NCI-H2107 treated with DMSO at 0.1 percent for 48 hours (cell line): ENCODE data around the gene DVL1.
A peak's percentile ranks its signal among the peaks of the same experiment; 100 is the strongest.

Experiments
- DNase-seq: peaks from one replicate; lab custom pipeline; 2025; ENCODE audit not compliant: unreplicated experiment; lab: John Stamatoyannopoulos, UW

The DVL1 gene

DNA sequence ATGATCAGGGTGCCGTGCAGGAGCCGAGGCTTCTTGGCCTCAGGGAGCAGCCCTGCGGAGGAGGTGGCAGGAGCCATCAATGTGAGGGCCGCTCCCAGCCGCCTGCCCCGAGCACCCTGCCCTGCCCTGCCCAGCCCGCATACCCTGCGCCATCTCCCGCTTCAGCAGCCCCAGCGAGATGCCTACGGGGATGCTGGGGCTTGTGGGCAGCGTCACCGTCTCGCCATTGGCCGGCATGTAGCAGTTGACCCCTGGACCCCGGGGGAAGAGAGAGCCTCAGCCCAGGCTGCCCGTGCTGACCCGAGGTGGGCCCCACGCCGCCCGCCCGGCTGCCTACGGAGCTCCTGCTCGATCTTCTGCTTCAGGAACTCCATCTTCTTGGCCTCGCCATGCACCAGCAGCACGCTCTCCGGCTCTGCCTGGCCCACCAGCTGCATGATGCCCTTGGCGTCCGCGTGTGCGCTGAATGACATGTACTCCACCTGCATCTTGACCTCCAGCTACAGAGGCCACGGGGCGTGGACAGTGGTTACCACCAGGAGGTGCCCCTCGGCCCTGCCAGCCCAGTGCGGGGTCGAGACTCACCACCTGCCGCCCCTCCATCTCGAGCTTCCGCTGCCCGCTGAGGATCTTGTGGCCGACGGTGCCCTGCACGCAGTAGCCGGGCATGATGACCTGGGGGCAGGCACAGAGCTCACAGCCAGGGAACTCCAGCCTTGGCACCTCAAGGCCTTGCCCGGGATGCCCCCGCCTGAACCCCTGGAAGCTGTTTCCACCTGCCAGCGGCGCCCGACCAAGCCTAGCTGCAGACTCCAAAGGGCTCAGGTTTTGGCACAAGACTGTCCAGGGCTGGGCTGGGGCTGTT lies 36.5 kb downstream of the DVL1 start:
- DNase-seq: no peak

DNA sequence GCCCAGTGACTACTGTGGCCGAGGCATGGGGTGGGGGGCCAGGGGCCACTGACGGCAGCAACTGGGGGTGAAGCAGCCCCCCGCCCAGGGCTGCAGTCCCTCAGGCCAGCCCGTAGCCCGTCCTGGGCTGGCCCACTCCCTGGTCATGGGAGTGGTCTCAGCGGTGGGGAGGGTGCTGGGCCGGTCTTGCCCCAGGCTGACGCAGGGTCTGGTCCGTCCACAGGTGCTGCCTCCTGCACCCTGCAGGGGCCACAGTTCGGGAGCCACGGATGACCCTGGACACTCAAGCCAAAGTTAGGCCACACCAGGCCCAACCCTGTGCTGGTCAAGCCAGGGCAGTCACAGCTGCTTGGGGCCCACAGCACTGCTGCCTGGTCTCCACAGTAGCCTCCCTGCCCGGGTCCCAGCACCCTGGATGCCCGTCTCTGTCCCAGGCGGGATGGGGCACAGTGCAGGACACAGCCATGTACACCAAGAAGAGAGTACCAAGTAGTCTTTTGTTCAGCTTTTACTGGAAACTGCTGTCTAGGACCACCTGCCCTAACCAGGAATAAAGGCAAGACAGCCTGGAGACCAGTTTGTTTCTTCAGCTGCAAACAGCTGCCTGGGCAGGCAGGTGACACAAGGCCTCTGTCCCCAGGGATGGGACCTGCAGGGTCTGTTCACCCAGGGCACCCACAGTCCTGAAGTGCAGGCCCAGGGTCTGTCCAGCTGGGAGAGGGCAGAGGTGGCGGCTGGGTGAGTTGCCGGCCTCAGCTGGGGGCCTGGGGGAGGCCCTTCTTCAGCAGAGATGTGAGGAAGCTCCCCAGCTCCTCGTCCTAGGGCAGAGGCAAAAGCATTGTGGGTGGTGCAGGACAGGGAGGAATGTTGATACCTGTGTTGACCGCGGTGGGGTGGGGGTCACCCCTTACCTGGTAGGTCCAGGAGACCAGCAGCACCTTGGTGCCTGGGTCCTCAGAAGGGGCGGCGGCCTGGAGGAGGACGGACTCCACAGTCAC lies 37.8 kb downstream of the DVL1 start:
- no peak for DNase-seq

DNA sequence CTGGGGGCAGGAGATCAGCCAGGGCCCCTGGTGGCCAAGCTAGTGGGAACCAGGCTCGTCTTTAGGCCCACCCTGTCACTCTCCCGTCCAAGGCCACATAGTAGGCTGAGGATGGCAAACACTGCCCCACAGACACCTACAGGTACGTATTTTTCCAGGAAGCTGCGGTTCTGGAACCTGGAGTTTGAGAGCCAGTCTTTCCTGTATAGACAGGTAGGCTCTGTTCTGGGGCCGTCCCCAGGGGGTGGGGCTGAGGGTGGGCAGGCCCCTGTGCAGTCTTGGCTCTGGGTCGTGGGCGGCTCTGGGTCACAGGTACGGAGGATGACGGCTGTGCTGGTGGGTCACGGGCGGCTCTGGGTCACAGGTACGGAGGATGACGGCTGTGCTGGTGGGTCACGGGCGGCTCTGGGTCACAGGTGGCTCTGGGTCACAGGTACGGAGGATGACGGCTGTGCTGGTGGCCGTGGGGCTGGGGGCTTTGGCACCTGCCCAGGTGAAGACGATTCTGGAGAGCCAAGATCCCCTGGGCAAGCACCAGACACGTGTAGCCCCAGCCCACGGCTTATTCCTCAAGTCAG lies 38.7 kb downstream of the DVL1 start:
- DNase-seq: no peak

DNA sequence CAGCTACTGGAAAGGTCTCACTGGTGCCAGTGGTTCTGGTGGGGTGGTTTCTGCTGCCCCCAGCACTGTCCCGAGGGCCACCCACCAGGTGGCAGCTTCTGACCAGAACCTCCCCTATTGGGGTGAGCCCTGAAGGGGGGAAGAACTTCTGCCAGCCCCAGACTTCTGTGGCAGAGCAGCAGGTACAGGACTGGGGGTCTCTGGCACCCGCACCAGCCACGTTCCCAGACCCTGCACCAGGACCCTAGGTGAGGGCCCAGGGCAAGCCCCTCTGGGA lies 39.2 kb downstream of the DVL1 start:
- no peak for DNase-seq

DNA sequence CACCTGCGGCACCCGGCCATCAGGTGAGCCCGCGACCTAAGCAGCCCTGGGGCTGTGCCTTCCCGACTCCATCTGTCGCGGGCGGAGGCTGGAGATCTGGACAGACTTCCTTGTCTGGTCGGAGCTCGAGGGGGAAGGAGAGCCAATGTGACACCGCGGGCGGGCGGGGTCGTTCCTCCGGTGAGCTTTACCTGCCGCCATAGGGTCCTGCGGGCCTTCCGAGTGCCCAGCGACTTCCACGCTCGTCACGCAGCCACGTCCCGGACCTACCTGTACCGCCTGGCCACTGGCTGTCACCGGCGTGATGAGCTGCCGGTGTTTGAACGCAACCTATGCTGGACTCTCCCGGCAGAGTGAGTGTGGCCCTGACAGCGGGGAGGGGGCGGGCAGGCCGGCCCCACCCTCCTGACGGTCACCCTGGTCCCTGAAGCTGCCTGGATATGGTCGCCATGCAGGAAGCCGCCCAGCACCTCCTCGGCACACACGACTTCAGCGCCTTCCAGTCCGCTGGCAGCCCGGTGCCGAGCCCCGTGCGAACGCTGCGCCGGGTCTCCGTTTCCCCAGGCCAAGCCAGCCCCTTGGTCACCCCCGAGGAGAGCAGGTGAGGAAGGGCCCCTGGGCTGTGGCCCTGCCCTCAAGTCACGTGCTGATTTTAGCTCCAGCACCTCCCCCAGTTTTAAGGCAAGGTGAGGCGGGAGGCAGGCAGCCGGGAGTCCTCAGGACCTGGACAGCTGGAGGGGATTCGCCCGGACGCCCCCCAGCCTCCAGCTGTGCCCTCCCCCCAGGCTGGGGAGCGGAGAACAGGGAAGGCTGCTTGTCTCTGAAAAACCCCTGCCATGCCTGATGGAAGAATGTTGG lies 39.7 kb downstream of the DVL1 start:
- no peak for DNase-seq

DNA sequence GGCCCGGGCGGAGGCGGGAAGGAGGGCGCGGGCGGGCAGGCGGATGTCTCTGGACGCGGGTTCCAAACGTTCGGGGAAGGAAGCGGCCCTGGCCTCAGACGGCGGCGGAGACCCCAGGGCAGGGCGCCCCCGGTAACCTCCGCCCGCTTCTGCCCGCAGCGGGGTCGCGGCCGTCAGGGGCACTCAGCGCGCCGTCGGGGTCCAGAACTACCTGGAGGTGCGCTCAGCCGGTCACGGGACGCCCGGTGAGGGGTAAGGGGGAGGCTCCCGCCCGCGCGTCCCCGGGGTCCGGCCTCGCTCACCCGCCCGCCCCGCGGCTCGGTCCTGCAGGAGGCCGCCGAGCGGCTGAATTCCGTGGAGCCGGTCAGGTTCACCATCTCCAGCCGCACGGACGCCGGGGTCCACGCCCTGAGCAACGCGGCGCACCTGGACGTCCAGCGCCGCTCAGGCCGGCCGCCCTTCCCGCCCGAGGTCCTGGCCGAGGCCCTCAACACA lies 40.4 kb downstream of the DVL1 start:
- no peak for DNase-seq

DNA sequence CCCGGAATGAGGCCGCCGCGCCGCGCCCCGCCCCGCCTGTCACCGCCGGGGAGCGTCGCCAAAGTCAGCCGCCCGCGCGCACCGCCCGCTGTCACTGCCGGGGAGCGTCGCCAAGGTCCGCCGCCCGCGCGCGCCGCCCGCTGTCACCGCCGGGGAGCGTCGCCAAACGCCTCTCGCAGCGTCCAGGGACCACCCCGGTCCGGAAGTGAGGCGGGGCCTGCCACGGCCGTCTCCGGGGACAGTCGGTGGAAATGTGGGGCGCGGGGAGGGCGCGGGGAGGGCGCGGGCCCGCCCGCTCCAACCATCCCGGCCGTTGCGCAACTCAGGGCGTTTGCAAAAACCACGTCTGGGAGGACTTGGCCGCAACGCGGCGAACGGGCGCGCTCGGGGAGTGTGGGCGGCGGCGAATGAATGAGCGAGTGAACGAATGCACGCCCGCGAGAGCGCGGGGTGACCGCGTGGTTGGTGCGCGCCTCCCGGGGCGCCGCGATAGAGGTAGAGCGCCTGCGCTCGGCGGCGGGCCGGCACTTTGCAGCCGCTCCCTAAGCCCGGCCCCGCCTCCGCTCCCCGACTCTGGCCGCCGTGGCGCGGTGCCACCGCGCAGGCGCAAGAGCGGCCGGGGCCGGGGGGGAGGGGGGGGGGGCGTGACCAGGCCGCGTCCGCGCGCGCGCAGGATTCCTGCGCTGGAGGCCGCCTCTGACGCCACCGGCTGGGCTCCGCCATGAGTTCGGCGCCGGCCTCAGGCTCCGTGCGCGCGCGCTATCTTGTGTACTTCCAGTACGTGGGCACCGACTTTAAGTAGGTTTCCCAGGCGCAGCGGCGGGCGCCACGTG lies 41.1 kb downstream of the DVL1 start, which contains the start of the genes ACAP3 and PUSL1:
Gene ACAP3 (minus strand): TSS at position 8 of the 833 bp plus-strand sequence. CDS start 115 bp downstream, outside the sequence.
Gene PUSL1 (plus strand): TSS at position 675 of the 833 bp plus-strand sequence. CDS start 47 bp downstream, at position 722.
- peak; percentile 11 for DNase-seq

DNA sequence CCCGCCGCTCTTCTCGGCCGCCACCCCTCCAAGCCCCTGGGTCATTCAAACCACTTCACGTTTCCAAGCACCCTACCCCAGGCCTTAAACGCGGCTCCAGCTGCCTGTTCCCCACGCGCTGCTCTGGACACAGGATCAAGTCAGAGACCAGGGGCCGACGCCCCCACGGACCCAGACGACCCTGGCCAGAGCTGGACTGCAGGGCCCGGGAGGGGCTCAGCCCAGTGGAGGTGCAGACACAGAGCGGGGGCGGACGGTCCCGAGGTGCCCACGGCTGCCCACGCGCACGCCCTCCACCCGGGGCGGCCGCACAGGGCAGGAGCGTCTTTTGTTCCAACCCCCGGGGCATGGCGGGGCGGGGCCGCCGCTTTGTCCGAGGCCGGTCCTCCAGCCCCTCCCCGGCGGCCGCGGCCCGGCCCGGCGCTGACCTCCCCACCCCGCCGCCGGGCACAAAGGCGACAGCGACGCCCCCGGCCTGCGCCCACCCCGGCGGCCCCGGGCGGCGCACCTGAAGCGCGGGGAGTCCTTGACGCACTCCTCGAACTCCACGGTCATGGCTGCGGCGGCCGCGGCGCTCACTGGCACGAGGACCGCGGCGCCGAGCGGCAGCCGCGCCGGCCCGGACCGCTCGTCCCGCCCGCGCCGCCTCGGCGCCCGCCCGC lies 41.8 kb downstream of the DVL1 start:
- DNase-seq: no peak

DNA sequence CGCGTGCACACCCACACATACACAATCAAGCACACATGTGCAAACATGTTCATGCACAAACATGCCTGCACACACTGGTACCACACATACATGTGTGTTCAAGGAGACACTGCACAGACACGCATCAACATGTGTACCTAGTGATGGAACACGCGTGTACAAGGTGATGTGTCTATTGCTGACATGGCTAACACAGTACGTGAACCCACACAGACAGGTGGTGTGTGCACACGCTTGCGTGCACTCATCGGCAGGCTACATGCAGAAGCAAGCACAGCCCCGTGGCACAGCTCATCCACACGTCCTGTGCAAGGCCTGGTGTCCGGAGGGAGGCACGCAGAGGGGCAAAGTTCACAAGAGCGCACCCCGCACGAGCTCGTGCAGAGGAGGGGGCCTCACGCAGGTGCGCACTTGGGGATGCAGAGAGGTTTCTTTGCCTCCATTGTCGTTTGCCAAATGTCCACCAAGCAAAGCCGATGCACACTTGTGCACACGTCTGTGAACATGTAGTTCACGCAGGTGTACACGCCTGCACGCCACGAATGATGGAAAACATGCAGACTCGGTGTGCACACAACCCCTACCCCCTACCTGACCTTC lies 42.5 kb downstream of the DVL1 start:
- no peak for DNase-seq

DNA sequence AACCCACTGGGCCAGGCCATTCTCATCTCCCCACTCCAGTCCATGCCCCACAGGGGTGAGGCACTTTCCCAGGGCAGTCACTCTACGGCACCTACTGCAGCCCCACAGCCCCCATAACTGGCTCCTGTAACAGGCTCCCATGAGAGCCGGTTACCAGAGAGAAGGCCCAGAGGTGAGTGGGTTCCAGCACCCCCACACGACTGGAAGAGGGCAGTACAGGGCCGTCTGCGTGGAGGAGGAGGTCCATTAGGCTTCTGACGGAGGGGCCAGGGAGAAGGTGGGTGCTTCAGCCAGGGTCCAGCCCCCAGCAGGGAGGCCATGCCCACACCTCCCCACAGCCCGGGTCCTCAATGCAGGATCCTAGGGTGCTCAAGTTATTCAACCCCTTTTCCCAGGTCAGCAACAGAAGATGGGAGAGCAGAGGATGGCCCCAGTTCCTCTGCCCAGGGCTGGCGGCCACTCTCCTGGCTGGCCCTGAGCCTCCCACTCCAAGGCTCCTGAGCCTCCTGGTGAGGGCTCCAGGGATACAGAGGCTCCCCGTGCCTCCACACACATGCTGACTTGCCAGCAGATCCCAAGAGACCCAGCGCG lies 43.1 kb downstream of the DVL1 start:
- no peak for DNase-seq

DNA sequence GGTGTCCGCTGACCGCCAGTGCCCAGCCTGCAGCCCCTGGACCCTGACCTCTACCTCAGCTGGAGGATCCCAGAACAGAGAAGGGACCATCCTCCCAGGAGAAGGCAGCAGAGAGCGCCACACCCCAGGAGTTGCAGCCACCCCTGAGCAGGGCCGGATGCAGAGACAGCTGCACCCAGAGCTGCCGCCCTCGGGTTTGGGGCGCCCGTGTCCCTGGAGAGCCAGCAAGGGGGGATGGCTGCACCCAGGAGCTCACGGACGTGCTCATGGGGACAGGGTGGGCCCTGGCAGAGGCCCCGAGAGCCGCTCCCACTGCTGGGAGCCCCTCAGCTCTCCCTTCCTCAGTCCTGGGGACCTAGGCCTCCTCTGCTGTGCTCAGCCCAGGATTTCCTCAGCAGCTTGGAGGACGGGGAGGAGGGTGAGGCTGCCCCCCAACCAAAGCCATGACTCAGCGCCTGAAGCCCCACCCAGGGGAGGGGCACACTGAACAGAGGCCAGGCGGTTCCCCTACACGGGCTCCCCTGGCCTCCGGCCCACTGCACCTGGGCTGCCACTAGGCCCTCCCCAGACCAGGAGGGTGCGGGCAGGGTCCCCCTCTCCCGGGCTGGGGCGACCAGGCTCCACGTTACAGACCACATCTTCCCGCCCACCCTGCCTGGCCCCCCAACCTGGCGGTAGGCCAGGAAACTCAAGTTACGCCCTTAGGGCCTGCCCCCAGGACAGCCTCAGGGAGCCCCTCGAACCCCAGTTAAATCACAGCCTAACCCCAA lies 43.7 kb downstream of the DVL1 start:
- no peak for DNase-seq

DNA sequence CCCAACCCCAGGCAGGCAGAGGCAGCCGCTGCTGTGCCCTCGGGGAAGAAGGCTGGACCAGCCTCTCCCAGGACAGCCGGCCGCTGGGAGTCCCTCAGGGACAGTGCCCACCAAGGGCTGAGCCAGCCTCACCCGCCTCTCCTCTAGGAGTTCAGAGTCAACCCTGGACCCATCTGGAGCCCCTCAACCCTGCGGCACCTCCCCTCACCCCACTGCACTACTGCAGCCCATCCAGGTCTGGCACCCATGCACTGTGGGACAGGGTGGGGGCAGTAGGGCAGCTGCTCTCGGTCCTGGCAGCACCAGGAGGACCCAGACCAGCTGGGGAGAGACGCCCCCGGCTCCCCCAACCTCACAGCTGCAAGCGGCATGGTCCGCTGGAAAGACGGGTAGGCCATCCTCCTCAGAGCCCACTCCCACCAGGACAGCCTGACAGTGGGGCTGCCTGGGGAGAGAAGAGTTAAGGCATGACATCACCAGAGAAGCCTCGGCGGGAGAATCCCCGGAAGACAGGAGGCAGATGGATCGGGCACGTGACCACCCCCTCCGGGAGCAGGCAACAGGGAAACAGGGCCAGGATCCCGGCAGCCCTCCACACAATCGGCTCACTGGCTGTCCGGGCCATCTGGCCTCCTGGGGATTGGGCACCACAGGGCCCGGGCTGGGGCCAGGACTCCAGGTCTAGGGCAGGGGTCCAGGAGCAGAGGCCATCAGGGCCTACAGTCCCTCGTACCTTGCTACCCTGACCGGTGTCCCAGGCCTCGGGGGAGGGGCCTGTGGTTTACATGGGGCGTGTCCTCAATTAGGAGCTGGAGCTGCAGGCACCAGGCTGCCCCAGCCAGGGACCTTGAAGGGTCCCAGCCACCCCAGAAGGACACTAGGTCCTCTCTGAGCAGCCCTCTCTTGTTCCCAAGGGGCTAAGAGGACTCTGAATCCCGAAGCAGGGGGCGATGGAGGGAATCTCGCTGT lies 44.6 kb downstream of the DVL1 start:
- peak; percentile 7 for DNase-seq

DNA sequence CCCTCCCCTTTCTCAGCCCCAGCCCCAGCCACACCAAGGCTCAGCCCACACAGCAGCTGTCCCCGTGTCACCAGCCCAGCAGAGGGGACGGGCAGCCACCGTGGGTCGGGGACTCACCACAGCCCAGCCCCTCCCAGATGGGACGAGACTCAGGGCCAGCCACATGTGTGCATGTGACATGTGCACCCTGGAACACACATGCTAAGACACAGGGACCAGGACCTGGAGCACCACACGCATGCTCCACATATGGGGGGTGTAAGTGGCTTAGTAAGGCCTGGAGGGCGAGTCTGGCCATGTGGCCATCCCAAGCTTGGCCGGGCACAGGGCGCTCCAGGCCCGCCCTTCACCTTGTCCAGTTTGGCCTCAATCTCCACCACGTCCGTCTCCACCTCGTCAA lies 45.5 kb downstream of the DVL1 start:
- no peak for DNase-seq

DNA sequence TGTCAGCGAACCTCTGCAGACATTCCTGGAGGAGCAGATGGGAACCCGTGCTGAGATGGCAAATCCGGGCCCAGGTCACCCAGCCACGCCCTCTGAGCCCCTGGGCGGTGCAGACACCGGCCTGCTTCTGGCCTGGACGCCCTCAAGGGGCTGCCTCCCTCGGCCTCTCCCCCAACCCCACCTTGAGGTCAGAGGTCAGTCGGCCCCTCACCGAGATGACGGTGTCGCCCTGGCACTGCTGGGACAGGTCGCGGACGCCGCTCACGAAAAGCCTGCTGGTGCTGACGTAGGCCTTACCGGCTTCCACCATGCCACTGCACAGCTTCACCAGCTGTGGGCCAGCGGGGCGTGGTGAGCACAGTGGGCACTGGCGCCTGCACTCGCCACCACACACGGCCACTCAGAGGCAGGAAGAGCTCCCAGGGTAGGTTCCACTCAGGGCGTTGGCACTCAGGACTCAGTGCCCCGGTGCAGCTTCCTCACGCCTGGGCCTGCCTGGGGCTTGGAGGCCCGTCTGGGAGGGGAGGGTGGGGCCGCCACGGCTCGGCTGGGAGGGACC lies 46.2 kb downstream of the DVL1 start:
- no peak for DNase-seq

DNA sequence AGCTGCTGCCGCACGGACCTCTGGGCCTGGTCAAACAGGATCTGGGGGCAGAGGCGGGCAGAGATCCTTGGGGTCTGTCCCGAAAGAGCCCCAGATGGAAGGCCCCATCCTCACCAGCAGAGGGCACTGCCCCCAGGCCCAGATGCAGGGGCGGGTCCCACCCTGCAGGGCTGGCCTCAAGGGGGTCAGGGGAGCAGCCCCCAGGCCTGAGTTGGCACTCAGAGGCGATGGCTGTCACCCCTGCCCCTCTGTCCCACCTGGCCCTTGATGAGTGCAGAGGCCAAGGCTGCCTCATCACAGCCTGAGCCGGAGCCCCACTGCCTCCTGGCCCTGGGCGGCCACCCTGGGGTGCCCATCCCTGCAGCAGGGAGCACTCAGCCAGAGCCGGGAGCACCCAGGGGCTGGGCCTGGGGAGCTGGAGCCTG lies 47.2 kb downstream of the DVL1 start:
- DNase-seq: no peak

DNA sequence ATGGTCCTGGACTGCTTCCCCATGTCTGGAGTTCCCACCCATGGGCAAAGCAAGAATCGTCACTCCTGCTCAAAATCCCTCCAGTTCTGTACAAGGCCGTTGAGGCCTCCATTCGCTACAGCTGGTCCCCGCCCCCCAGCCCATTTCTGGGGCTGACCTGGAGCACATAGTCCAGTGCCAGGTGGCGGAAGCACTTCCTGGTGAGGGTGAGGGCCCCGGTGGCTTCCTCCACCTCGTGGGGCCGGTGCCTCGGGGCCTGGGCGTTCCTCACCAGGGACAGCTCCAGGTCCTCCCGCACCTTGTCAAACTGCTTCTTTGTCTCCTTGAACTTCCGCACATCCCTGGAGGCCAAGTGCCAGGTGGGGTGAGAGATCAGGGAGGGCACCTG lies 48.9 kb downstream of the DVL1 start:
- no peak for DNase-seq
